GM18508 (cell line): Measurements from ENCODE around the gene DENND2A.

ENCODE experiments used
- ATAC-seq: cut with Tn5 transposase; IDR thresholded peaks from one replicate; pipeline ENCODE4 v1.9.1; 2021; ENCODE audit warnings: moderate number of reproducible peaks; ENCODE audit not compliant: insufficient read depth, unreplicated experiment

Gene DENND2A

GRCh38 chr7:140476698-140477261, 163.8 kb downstream of the DENND2A start:
- no peak for ATAC-seq

DNA sequence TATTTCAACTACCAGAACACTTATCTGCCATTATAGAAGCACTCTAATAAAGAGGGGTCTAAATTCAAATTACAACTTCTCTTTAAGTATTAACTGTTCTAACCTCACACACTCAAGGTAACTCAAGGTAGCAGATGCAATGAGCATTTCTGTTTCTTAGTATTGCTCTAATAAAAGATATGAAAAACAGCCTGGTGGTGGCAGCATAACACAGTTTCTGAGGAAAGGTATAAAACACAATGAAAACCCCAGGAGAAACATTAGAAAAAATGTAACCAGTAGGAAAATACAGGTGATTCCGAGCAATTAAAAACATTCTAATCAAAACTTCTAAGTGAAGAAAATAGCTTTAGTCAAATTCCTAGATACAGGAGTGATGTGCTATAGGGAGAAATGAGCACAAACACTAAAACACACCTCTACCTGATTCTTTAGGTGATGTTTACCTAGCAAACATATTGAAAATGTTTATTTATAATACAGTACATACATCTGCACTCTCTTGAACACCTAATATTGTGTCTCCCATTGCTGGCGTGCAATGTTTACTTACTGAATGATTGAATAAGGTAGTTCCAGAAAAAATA, 164.8 kb downstream of the DENND2A start:
- ATAC-seq: no peak
